DOHH2 (cell line): ENCODE measurements around the gene TANC1.

Experiments
- H3F3A ChIP-seq: fragments of 200-600 bp; sonication (generic), shearing (Covaris generic); 2 replicates; pipeline ENCODE4 v1.6.0; 2016; ENCODE audit warnings: antibody characterized with exemption, mild to moderate bottlenecking; ENCODE audit not compliant: control insufficient read depth, insufficient read depth
- H3K27ac ChIP-seq: fragments of 200-600 bp; sonication (generic); 2 replicates; pipeline ENCODE4 v1.5.1; 2014; ENCODE audit warnings: low read depth, mild to moderate bottlenecking, low read length, moderate library complexity
- H3K27me3 ChIP-seq: fragments of 200-600 bp; sonication (generic); 2 replicates; pipeline ENCODE4 v1.6.1; 2014; ENCODE audit warnings: mild to moderate bottlenecking, low read length, mixed read lengths; ENCODE audit not compliant: control insufficient read depth
- H3K36me3 ChIP-seq: fragments of 200-600 bp; sonication (generic); 2 replicates; pipeline ENCODE4 v1.6.1; 2014; ENCODE audit warnings: mild to moderate bottlenecking, low read length, moderate library complexity, mixed read lengths; ENCODE audit not compliant: control insufficient read depth
- H3K4me1 ChIP-seq: fragments of 200-600 bp; sonication (generic); 2 replicates; pipeline ENCODE4 v1.6.1; 2014; ENCODE audit warnings: mild to moderate bottlenecking, low read length, mixed read lengths; ENCODE audit not compliant: control insufficient read depth
- H3K4me2 ChIP-seq: fragments of 200-600 bp; sonication (generic); 2 replicates; pipeline ENCODE4 v1.6.0; 2014; ENCODE audit warnings: mild to moderate bottlenecking, low read length, moderate library complexity
- H3K4me3 ChIP-seq: fragments of 200-600 bp; sonication (generic); 2 replicates; pipeline ENCODE4 v1.5.1; 2014; ENCODE audit warnings: mild to moderate bottlenecking, low read length, mixed read lengths
- H3K79me2 ChIP-seq: fragments of 200-600 bp; sonication (generic); 2 replicates; pipeline ENCODE4 v1.6.1; 2014; ENCODE audit warnings: mild to moderate bottlenecking, low read length, mixed read lengths; ENCODE audit not compliant: control insufficient read depth
- H3K9me2 ChIP-seq: fragments of 200-600 bp; sonication (generic); replicated peaks from 2 replicates; pipeline ENCODE4 v1.6.1; 2014; ENCODE audit warnings: mild to moderate bottlenecking, low read length, mixed read lengths; ENCODE audit not compliant: control insufficient read depth
- H3K9me3 ChIP-seq: fragments of 200-600 bp; sonication (generic); 2 replicates; pipeline ENCODE4 v1.6.1; 2014; ENCODE audit warnings: antibody characterized with exemption, low read length, mixed read lengths; ENCODE audit not compliant: control insufficient read depth, insufficient read depth
- H4K20me1 ChIP-seq: fragments of 200-600 bp; sonication (generic); 2 replicates; pipeline ENCODE4 v1.6.0; 2014; ENCODE audit warnings: low read depth, mild to moderate bottlenecking, antibody characterized with exemption, low read length, moderate library complexity; ENCODE audit not compliant: control insufficient read depth, insufficient read depth
- CTCF ChIP-seq: fragments of 200-600 bp; sonication (generic); IDR thresholded peaks from one replicate; pipeline ENCODE4 v1.5.1; 2014; ENCODE audit warnings: antibody characterized with exemption, mild to moderate bottlenecking, low read depth, low read length; ENCODE audit not compliant: poor library complexity, severe bottlenecking
- EZH2phosphoT487 ChIP-seq: fragments of 200-600 bp; sonication (generic); IDR thresholded peaks from 2 replicates; pipeline ENCODE4 v1.6.1; 2017; ENCODE audit warnings: borderline replicate concordance, mild to moderate bottlenecking, antibody characterized with exemption, low read length, moderate library complexity, mixed read lengths

TANC1 gene

DNA sequence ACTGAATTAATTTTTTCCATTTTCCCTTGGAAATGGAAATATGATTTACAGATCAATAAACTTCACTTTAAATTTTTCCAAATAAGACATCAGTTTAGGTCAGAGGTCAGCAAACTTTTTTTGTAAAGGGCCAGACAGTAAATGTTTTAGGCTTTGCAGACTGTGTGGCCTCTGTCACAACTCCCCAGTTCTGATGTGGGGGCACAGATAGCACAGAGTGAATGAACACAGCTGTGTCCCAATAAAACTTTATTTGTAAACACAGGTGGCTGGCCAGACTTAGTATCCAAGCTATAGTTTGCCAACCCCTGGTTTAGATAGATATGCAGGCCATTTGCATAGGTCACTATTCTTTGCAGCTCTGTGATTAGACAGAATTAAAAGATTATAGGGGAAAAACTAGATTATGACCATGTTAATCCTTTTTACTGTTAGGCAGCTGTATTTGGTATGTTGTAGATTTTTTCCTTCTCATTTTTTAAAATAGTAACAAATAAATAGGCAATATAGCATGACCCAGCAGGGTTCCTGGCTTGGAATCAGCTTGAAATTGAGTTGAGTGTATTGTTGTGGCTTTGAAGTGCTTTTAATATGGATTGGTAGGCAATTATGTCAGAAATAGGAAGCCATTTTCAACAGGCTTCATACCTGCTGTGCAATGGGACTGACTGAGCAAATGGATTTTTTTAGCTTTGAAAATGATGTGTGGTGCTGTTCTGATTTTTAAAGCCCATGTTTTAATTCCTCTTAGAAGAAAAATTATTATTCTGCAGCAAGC is 258.4 kb downstream of the TANC1 start:
- Histone ChIP-seq H3K9me2 (no peaks in the 10 kb centered on the region), H3K79me2 (no peaks in the 10 kb centered on the region), H3K27me3 (no peaks in the 10 kb centered on the region), H3K27ac (no peak overlapping the region), H3K4me3 (no peak overlapping the region), H3K9me3 (no peaks in the 10 kb centered on the region), H3K4me2 (no peak overlapping the region), H3K4me1 (no peaks in the 10 kb centered on the region), H3F3A (no peaks in the 10 kb centered on the region), H3K36me3 (no peaks in the 10 kb centered on the region), H4K20me1 (no peaks in the 10 kb centered on the region)
- no peak for TF ChIP-seq EZH2phosphoT487
- TF ChIP-seq CTCF: no peak

DNA sequence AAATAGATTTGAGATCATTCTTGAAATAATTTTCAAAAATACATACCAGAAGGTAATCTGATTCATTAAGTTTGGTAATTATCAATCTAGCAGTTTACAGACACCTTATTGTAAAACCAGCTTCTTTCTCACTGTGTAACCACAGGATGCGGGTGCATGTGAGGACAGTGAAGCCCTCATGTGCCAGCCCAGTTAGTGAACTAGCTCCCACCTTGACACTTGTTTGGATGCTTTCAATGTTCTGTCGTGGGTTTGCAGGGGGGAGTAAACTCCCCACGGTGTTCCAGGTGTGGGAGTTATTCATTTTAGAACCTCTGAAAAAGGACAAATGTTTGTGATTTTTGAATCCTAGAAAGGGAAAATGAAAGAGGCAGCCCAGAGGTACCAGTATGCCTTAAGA is 259.0 kb downstream of the TANC1 start:
- Histone ChIP-seq H3K9me2 (no peaks in the 10 kb centered on the region), H3K4me1 (no peaks in the 10 kb centered on the region), H3K27ac (no peak overlapping the region), H3F3A (no peaks in the 10 kb centered on the region), H3K36me3 (no peaks in the 10 kb centered on the region), H3K4me2 (no peak overlapping the region), H4K20me1 (no peaks in the 10 kb centered on the region), H3K79me2 (no peaks in the 10 kb centered on the region), H3K4me3 (no peak overlapping the region), H3K27me3 (no peaks in the 10 kb centered on the region), H3K9me3 (no peaks in the 10 kb centered on the region)
- TF ChIP-seq CTCF (no peak), EZH2phosphoT487 (no peak)

- TF ChIP-seq EZH2phosphoT487: no peak
- no peak for TF ChIP-seq CTCF
- H3K4me1 ChIP-seq: no peaks in the 10 kb centered on the region
- no peak overlapping the region for H3K4me3 ChIP-seq
- H3K9me2 ChIP-seq: no peaks in the 10 kb centered on the region
- H3K27ac ChIP-seq: no peak overlapping the region
- no peaks in the 10 kb centered on the region for H3K27me3 ChIP-seq
- H3K9me3 ChIP-seq: no peaks in the 10 kb centered on the region
- H3F3A ChIP-seq: no peaks in the 10 kb centered on the region
- H4K20me1 ChIP-seq: no peaks in the 10 kb centered on the region
- no peak overlapping the region for H3K4me2 ChIP-seq
- no peaks in the 10 kb centered on the region for H3K36me3 ChIP-seq
- no peaks in the 10 kb centered on the region for H3K79me2 ChIP-seq
Observed at GRCh38 chr2:159228081-159228581, 259.7 kb downstream of the TANC1 start.
